Gastrocnemius medialis (tissue), 4 donors: Measurements from ENCODE around the gene THADA. TPM values are rescaled to one million over a fixed set of nuclear protein-coding genes. Genes with fewer than 3 reads are reported as not detected.

Experiments
- ATAC-seq, 2 donors: fragments of 150-250 bp; one replicate each; pipeline ENCODE4 v1.9.1; 2016
- DNase-seq, 2 donors: peaks; one replicate each; pipeline ENCODE4 v3.0.0-alpha.2; 2019
- H3K27ac ChIP-seq, 4 donors: fragments of 200-600 bp; sonication (generic); 1 replicate in 1 of 4; 2 replicates in 3 of 4; pipeline ENCODE4 v1.5.1; 2016 to 2018; ENCODE audit warnings: mild to moderate bottlenecking in 2 of 4, moderate library complexity in 1 of 4
- H3K27me3 ChIP-seq, 3 donors: fragments of 200-600 bp; sonication (generic) in 2 of 3; 1 replicate in 1 of 3; 2 replicates in 2 of 3; pipeline versions ENCODE4 v1.5.1 to v1.6.0; 2016 to 2019; ENCODE audit warnings: mild to moderate bottlenecking in 1 of 3, moderate library complexity in 1 of 3
- H3K36me3 ChIP-seq, 2 donors: fragments of 200-600 bp; sonication (generic) in 1 of 2; one replicate each; pipeline ENCODE4 v1.5.1; 2017 to 2018
- H3K4me1 ChIP-seq, 2 donors: fragments of 200-600 bp; sonication (generic) in 1 of 2; one replicate each; pipeline ENCODE4 v1.5.1; 2016 to 2017; ENCODE audit warnings: mild to moderate bottlenecking in 2 of 2
- H3K4me3 ChIP-seq, 4 donors: fragments of 200-600 bp; sonication (generic) in 3 of 4; 1 replicate in 1 of 4; 2 replicates in 3 of 4; pipeline ENCODE4 v1.5.1; 2016 to 2019; ENCODE audit warnings: mild to moderate bottlenecking in 2 of 4
- H3K9me3 ChIP-seq, 3 donors: fragments of 200-600 bp; sonication (generic) in 2 of 3; 1 replicate in 1 of 3; 2 replicates in 2 of 3; pipeline ENCODE4 v1.5.1; 2016 to 2019
- CTCF ChIP-seq, 5 experiments: fragments of 450-650 bp in 3 of 5; fragments of 200-600 bp in 2 of 5; sonication (generic) in 2 of 5; IDR thresholded peaks in 4 of 5; conservative IDR thresholded peaks in 1 of 5; 1 replicate in 4 of 5; 2 replicates in 1 of 5; pipeline ENCODE4 v1.5.1; 2016 to 2019; ENCODE audit warnings: antibody characterized with exemption in 5 of 5, mild to moderate bottlenecking in 3 of 5, moderate library complexity in 3 of 5
- POLR2A ChIP-seq, 2 donors: fragments of 450-650 bp; IDR thresholded peaks; one replicate each; pipeline ENCODE4 v1.6.1; 2017; ENCODE audit warnings: antibody characterized with exemption in 2 of 2, mild to moderate bottlenecking in 2 of 2, moderate library complexity in 2 of 2
- in situ Hi-C, 4 donors: fragments of 200-750 bp; cut with MboI; loops; one replicate each; pipeline versions ENCODE4 v1.15.0 to v1.8.0; 2017; ENCODE audit warnings: low sequenced_read_pairs in 4 of 4
- intact Hi-C: fragments of 100-400 bp; cut with DNase I; formaldehyde crosslinking; loops from one replicate; pipeline ENCODE4 v1.15.1; 2023; ENCODE audit warnings: low total_unique reads
- total RNA-seq, 4 donors: library from RNA; depleted of rRNA; stranded (reverse); fragments of >200 nt; gene quantifications; one replicate each; pipeline versions ENCODE4 v1.1.0 to v1.2.3, GENCODE V29; 2016

Gene THADA
- total RNA-seq, 4 donors from 2014 or later, result 13.6 to 19.0 (median 16.2) TPM

- Histone ChIP-seq H3K27me3 (no peaks in the 10 kb centered on the region), H3K36me3 (peaks cover 0 to 17% of the 10 kb centered on the region in 2 donors), H3K9me3 (no peaks in the 10 kb centered on the region), H3K4me1 (peaks cover 73 to 74% of the 10 kb centered on the region in 2 donors), H3K4me3 (peak overlapping the region; percentile 76 to 99 (median 96)), H3K27ac (peak overlapping the region; percentile 99 to 100 (median 100))
- DNase-seq (no peak), ATAC-seq (no peak)
- in situ Hi-C loops (loop anchor here in 2 of 4 donors (10.0 kb wide), 3 partner anchors 45 to 245 kb away; no protein-coding TSS in a partner anchor), intact Hi-C loops (no loop called here)
- TF ChIP-seq POLR2A (IDR thresholded peaks at IDR 0.05), result peak in 1 of 2 donors; percentile 5
- no peak for TF ChIP-seq CTCF (IDR thresholded peaks at IDR 0.05 in 4 of 5, conservative IDR thresholded peaks at IDR 0.05 in 1 of 5)
Measured at GRCh38 chr2:43220229-43220751, 375.5 kb downstream of the THADA start.

- H3K4me1 ChIP-seq, result peaks cover 73 to 76% of the 10 kb centered on the region in 2 donors
Measured at GRCh38 chr2:43219383-43220228, 376.2 kb downstream of the THADA start.

GRCh38 chr2:43218702-43219382 is 377.0 kb downstream of the THADA start:
- Histone ChIP-seq H3K4me1 (peaks cover 73 to 76% of the 10 kb centered on the region in 2 donors), H3K27ac (peak overlapping the region; percentile 99 to 100 (median 100)), H3K4me3 (peak overlapping the region; percentile 76 to 99 (median 96)), H3K9me3 (no peaks in the 10 kb centered on the region), H3K36me3 (peaks cover 0 to 13% of the 10 kb centered on the region in 2 donors), H3K27me3 (no peaks in the 10 kb centered on the region)
- in situ Hi-C loops, result loop anchor here in 1 of 4 donors (5.0 kb wide), 1 partner anchor 42 kb away; no protein-coding TSS in a partner anchor
- TF ChIP-seq CTCF (IDR thresholded peaks at IDR 0.05 in 4 of 5, conservative IDR thresholded peaks at IDR 0.05 in 1 of 5), result no peak
- TF ChIP-seq POLR2A (IDR thresholded peaks at IDR 0.05), result no peak
- ATAC-seq (no peak), DNase-seq (peak in 1 of 2 donors; percentile 53)
- intact Hi-C loops, result no loop called here

More at GRCh38 chr2:43219383-43220228, 376.2 kb downstream of the THADA start:
- Histone ChIP-seq H3K9me3 (no peaks in the 10 kb centered on the region), H3K4me3 (peak overlapping the region; percentile 76 to 99 (median 96)), H3K36me3 (peaks cover 0 to 13% of the 10 kb centered on the region in 2 donors), H3K27me3 (no peaks in the 10 kb centered on the region), H3K27ac (peak overlapping the region; percentile 99 to 100 (median 100))
- in situ Hi-C loops (loop anchor here in 3 of 4 donors (5.0 to 10.0 kb wide), 4 partner anchors 42 to 245 kb away; no protein-coding TSS in a partner anchor), intact Hi-C loops (no loop called here)
- DNase-seq (peak; percentile 72 to 85), ATAC-seq (peak; percentile 46 to 65)
- TF ChIP-seq POLR2A (IDR thresholded peaks at IDR 0.05) (peak; percentile 43 to 67), CTCF (IDR thresholded peaks at IDR 0.05 in 4 of 5, conservative IDR thresholded peaks at IDR 0.05 in 1 of 5) (no peak)

- TF ChIP-seq CTCF (IDR thresholded peaks at IDR 0.05 in 4 of 5, conservative IDR thresholded peaks at IDR 0.05 in 1 of 5) (peak in 1 of 5 experiments; percentile 7), POLR2A (IDR thresholded peaks at IDR 0.05) (no peak)
- intact Hi-C loops, result no loop called here
- in situ Hi-C loops, result loop anchor here in 1 of 4 donors (5.0 kb wide), 1 partner anchor 41 kb away; no protein-coding TSS in a partner anchor
- ATAC-seq (peak; percentile 21 to 28), DNase-seq (peak in 1 of 2 donors; percentile 49)
- Histone ChIP-seq H3K27me3 (no peaks in the 10 kb centered on the region), H3K9me3 (no peaks in the 10 kb centered on the region), H3K27ac (peak overlapping the region; percentile 99 to 100 (median 100)), H3K4me3 (peak overlapping the region; percentile 37 to 99 (median 85)), H3K36me3 (peaks cover 0 to 8% of the 10 kb centered on the region in 2 donors), H3K4me1 (peaks cover 68 to 70% of the 10 kb centered on the region in 2 donors)
Measured at GRCh38 chr2:43218155-43218701, 377.6 kb downstream of the THADA start.
